ENCODE measurements around the gene INVS.
"Not testable (repeated sequence)": the region's sequence is repeated elsewhere in the genome, so short reads cannot be mapped to it uniquely, and the experiment has no call there.

The INVS gene

GRCh38 chr9:100134731-100135130, 35.7 kb downstream of the INVS start:
- H3K4me3 ChIP-seq (ENCODE audit: low read depth, low read length) = no peak overlapping the region
- DNase-seq (ENCODE audit: low read depth) = no peak
- no peak for TF ChIP-seq CTCF (IDR thresholded peaks at IDR 0.05; ENCODE audit: low read depth, low read length, missing control alignments)

GRCh38 chr9:100136799-100137198, 37.8 kb downstream of the INVS start:
- H3K4me3 ChIP-seq (ENCODE audit: low read depth, low read length); DNase-seq (ENCODE audit: low read depth): not testable (repeated sequence)

GRCh38 chr9:100140303-100140702, 41.3 kb downstream of the INVS start:
- not testable (repeated sequence) for DNase-seq (ENCODE audit: low read depth)

GRCh38 chr9:100141862-100142261, 42.8 kb downstream of the INVS start:
- DNase-seq (ENCODE audit: low read depth); H3K4me3 ChIP-seq (ENCODE audit: low read depth, low read length): not testable (repeated sequence)

More at GRCh38 chr9:100140303-100140702, 41.3 kb downstream of the INVS start:
- not testable (repeated sequence) for H3K4me3 ChIP-seq (ENCODE audit: low read depth, low read length)

GRCh38 chr9:100145167-100145934, 46.3 kb downstream of the INVS start:
- not testable (repeated sequence) for H3K4me3 ChIP-seq (ENCODE audit: low read depth, low read length); DNase-seq (ENCODE audit: low read depth)

GRCh38 chr9:100145976-100146375, 46.9 kb downstream of the INVS start:
- not testable (repeated sequence) for H3K4me3 ChIP-seq (ENCODE audit: low read depth, low read length); DNase-seq (ENCODE audit: low read depth)

- no peak for DNase-seq (ENCODE audit: low read depth)
- H3K4me3 ChIP-seq (ENCODE audit: low read depth, low read length) = no peak overlapping the region
- TF ChIP-seq CTCF (IDR thresholded peaks at IDR 0.05; ENCODE audit: low read depth, low read length, missing control alignments) = no peak
These were observed 51.2 kb downstream of the INVS start for GRCh38 chr9:100150214-100150613.

GRCh38 chr9:100160021-100160420, 61.0 kb downstream of the INVS start:
- H3K4me3 ChIP-seq (ENCODE audit: low read depth, low read length) = no peak overlapping the region
- no peak for DNase-seq (ENCODE audit: low read depth)
- TF ChIP-seq CTCF (IDR thresholded peaks at IDR 0.05; ENCODE audit: low read depth, low read length, missing control alignments) = no peak

GRCh38 chr9:100167176-100167575, 68.1 kb downstream of the INVS start:
- DNase-seq (ENCODE audit: low read depth) = no peak
- no peak for TF ChIP-seq CTCF (IDR thresholded peaks at IDR 0.05; ENCODE audit: low read depth, low read length, missing control alignments)

More at GRCh38 chr9:100167176-100167575, 68.1 kb downstream of the INVS start:
- no peak overlapping the region for H3K4me3 ChIP-seq (ENCODE audit: low read depth, low read length)
